HG03060 (cell line): ENCODE results near the gene NAXD.

Experiments used
- ATAC-seq: cut with Tn5 transposase; IDR thresholded peaks from one replicate; pipeline ENCODE4 v1.9.1; 2021; ENCODE audit warnings: low read depth, moderate number of reproducible peaks; ENCODE audit not compliant: unreplicated experiment

NAXD gene

DNA sequence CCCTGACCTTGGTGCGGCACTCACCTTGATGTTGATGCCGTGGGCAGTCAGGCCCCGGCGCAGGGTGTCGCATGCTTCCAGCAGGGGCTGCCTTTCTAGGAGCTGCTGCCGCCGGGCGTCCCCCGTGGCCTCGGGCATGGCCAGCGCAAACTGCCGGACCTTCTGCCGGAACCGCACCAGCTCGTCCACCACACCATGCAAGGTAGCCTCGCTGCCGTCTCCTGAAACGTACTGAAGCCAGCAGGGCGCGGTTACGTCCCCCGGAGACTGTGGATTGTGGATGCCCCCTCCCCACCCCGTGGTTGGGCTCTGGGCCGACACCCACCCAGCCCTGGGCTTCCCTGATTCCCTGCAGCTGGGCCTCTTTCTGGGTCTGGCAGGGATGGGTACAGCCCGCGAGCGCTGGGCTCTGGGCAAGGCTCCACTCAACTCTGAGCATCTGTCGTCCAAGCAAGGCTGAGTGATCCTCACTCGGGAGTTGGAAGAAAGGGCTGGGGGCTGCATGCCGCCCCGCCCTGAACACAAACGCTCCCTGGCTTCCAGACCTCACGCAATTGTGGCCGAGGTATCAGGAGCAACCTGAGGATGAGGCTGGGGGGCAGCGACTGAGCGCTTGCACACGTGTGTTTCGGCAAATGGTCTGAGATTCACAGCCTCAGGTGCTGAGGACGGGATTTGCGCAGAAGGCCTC, 27.1 kb downstream of the NAXD start:
- no peak for ATAC-seq

DNA sequence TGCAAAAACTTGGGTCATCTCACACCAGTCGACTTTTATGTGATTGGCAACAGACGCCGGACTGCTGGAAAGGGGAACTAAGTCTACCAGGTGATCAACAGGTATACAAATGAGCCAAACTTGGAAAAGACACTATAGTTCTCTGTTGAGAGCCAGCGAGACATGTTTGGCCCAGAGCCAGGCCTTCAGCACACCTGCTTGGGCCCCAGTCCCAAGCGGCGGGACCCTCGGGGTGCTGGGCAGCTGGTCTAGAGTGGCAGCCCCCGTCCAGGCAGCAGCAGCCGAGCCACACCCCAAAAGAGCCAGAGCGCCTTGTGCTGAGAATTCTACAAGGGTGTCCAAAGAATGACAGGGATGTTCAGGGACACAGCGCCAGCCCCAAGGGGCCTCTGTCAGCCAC, 28.0 kb downstream of the NAXD start:
- ATAC-seq, result no peak

DNA sequence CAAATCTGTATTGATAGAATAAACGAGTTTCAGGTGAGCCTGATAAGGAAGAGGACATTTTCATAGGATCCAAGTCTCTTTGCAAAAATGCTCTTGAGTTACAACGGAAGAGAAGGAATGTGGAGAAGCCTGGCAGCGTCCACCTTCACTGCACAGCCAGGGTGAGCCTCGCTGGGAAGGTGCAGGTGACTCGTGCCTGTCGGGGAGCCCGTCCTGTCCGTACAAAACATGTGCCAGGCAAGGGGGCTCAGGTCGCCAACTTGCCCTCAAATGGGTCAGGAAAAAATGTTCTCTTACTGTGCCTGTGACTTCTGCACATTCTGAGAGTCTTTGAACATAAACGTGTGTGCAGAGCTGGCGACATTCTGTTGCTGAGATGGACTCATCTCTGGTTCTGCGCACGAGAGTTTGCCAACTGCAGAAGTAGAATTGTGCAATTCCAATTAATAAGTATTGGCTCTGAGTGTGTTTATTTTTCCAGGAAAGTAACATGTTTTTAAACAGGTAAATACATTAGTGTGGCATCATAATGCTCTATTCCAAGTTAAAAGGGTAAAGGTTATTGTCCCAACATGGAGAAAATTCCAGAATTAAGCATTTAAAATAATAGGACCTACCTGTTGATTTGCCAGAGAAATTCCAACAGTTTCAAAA, 28.6 kb downstream of the NAXD start:
- no peak for ATAC-seq

DNA sequence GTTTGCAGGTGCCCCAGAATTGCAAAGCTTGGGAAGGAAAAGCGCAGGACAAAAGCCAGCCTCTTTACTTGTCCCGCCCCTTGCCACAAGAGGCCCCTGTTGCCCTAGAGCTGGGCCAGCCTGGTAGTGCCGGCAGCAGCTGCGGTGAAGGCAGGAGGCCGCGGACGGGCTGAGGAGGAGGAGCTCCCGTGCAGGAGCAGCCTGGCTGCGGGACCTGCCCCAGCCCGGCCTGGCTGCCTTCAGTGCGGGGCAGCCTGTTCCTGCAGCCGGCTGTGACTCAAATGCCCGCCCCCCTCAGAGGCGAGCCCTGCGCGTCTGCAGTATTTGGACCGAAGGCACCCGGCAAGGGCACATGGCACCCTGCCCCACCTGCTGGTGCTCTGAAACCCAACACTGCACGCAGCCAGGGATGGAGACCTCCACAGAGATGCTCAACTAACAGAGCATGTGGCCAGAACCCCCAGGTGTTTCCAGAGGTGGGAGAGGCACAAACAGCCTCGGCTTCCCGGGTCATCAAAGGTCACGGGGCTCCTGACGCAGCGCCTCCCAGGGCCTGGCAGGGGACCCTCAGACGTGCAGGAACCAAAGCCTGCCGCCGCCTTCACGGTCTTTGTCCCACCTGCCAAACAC, 29.7 kb downstream of the NAXD start:
- no peak for ATAC-seq

DNA sequence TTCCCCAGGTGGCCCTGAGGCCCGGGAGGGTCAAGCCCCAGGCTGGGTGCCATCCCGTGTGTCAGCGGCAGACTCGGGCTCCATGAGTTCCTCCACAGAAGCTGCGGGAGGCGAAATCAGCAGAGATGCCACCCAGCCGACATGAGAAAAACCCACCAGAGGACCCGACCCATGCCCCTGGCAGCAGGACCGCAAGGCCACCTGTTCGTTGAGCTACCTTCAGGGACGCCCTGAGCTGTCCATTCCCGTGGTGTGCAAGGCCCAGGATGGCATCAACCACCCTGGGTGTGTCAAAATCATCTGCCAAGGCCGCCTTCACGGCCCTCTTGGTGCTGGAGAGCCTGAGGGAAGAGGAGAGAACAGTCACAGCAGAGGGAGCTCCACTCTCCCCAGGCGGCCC, 30.4 kb downstream of the NAXD start:
- ATAC-seq, result no peak

DNA sequence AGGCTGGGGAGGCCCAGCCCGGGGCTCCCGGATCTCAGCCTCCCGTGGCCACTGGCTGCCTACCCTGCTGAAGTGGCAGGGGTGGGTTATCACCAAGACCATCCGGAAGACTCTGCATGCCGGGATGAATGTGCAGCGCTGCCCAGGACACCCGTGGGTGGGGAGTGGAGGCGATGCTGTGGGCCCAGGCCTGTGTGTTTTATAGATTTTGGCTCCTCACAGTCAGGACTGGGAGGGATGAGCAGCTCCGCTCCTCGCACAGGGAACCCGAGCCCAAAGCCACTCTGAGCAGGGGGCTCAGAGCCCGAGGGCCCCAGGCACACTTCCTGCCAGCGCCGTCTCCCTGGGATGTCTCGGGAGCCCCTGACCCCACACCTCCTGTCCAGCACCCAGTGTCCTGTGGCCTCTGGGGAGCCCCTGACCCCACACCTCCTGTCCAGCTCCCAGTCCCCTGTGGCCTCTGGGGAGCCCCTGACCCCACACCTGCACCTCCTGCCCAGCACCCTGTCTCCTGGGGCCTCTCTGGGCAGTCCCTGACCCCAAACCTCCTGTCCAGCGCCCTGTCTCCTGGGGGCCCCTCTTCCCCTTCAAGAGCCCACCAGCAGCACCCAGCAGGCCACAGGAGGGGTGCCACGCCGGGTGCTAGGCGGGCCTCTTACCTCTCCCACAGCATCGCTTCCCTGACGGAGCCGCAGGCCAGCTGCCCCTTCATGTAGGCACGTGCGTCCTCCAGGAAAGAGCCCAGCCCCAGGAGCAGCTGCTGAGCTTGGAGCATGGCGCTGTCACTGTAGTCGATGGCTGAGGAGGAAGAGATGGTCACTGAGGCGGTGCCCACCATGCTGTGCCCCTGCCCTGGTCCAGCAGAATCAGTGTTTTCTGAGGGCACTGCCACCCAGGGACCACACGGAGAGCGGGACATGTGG, 31.4 kb downstream of the NAXD start:
- ATAC-seq, result no peak

DNA sequence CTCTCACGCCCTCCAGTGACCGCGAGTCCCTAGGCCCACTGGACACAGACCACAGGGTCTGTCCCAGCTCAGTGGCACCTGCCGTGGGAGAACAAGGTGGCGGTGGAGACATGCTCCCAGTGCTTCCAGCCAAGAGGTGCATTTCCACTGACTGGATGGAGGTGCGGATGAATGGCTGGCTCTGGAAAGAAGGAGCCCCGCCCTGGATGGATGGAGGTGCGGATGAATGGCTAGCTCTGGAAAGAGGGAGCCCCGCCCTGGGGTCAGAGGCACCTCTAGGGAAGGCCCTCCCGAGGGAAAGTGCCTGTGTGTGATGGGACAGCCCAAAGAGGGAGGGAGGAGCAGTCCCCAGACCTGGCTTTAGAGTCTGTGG, 32.0 kb downstream of the NAXD start:
- ATAC-seq, result no peak

DNA sequence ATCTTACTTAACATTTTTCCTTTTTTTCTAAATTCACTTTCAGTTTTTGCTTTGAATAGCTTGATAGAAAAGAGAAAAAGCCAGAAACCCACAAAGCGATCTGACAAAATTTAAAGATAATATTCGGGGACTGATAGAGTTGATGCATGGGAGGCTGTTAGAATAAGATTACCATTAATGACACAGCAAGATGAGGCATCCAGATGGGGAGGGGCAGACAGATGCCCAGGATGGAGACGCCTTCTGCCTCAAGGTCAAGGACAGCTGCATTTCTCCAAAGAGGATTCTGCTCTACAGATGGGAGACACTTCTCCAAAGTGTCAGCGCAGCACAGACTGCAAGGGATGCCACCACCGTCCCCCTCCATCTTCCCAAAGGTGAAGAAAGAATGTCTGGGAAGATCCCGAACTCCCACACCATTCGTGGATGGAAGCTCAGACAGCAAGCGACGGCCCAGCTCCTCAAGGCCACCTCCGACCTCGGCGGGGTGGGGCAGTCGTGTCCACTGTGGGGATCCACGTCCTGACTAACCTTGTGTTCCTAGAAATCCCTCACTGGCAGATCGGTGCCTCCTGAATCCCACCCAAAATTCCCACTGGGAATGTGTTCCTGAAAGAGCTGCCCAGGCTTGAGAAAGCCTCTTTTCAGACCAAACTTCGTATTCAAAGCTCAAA, 32.9 kb downstream of the NAXD start:
- ATAC-seq, result no peak

DNA sequence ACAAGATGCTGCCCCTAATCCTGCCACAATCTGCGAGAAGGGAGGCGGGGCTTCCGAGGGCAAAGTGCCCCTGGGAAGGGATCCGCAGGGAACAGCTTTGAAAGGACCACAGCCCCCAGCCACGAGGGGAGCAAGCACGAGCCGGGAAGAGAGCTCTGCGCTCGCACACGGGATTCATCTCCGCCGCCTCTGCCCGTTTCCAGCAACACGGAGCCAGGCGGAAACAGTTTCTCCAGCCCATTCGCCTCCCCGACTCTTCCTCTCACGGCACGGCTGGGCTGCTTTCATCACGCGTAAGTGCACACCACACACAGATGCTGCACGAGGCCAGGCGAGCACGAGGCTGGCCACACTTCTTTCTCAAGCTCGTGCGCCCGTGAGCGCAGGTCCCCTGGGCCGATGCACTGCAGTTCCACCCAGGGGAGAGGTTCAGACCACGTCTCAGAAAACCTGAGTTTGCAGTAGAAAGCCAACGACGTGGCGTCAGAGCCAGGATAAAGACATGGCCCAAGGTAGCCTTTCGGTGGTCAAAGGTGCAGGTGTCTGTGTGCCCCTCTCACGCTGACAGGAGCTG, 33.6 kb downstream of the NAXD start:
- ATAC-seq, result no peak

DNA sequence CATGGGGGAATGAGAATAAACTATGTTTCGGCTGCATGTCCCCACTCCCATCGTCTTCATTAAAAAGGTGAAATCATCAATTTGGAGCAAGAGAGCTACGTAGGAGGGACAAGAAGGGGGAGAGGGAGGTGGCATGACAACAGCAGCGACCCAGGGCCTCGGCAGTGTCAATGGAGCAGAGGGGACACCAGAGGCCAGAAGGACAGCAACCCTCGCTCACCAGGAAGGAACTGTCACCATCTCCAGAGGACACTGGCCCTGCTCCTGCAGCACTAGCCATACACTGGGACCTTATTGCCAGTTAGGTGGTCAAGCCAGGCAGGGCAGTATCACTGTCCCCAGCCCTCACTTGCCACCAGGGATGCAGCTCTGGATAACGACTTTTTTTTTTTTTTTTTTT, 34.2 kb downstream of the NAXD start:
- ATAC-seq, result no peak

DNA sequence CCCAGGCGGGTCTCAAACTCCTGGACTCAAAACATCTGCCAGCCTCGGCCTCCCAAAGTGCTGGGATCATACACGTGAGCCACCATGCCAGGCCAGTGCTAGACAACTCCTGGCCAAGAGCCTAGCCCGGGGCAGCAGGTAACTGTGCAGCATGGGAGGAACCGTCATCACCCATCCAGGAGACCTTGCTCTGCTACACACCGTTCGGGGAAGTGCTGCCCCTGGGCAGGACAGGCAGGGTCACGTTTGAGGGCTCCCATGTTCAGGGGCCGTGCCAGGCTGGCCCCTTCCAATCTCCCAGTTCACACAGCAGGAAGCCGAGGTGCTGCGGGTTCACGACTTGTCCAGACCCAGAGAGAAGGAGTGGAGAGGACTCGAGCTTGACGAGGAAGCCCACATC, 35.1 kb downstream of the NAXD start:
- no peak for ATAC-seq

DNA sequence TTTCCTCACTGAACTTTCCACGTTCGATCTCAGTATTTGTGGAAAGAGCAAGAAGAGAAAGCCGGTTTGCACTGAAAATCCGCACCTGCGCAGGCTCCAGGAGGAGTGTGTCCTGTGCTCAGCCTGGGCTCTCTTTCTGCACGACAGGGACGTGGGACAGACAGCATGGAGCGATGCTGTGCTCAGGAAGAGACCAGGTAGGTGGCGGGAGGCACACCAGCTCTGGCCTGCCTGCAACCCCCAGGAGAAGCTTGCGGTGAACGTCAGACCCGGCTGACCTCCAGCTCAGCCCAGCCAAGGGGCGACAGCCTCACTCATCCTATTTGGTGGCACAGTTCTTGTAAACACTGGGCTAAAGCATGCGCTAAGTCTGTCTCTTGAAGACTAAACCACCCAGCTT, 35.9 kb downstream of the NAXD start:
- ATAC-seq, result no peak

DNA sequence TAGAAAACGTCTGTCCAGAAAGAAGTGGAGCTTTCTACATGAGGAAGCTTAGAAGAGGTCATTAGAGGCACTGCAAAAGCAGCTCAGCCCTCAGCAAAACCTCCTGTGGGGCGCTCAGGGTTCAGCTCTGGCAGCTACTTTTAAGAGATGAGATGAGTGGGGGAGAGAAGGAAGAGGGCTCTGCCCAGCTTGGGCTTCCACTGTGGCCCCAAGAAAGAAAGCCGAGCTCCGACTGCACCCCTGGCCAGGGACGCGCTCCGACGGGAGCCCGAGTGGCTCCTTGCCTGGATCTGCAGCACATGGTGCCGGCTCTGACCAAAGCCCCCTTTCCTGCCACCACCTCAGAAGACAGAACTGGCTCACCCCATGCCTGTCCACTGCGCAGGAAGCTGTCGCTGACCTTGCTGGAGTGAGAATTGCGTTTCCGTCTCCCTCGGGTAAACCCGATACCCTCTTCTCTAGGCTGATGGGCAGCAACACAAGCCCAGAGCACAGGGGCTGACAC, 36.4 kb downstream of the NAXD start:
- no peak for ATAC-seq

DNA sequence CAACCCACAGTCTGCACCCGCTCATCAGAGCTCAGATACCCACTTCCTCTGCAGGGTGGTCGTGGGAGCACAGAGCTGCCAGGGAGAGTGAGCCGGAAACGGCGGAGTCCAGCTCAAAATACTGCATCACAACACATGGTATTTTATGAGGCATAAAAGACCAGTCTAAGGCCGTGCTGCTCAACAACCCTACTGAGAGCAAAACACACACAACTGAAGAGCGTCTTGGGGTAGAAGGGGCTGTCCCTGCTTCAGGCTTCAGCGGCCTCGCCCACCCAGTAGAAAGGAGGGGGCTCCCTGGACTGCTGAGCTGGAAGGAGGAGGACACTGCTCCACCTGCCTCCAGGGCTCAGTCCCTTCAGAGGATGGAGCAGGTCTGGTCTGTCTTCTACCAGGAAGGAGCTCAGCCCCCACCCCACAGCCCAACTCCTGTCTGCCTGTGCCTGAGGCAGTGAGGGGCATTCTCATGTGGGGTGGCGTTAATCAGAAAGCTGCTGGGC, 36.9 kb downstream of the NAXD start:
- no peak for ATAC-seq

DNA sequence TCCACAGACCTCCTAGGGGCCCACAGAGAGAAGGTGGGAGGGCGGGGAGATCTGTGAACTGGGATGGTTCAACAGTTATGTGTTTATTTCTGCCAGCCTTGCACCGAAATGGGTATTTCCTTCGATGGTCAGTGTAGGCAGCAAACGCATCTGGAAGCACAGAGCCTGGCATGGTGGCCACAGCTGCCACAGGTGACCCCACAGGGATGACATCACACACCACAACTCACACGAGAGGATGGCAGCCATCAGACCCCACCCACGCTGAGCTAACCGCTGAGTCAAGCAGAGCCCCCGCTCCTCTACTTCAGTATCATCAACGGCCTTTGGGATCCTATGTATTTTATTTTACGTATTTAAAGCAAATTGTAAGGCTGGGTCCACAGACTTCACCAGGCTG, 37.4 kb downstream of the NAXD start:
- no peak for ATAC-seq

DNA sequence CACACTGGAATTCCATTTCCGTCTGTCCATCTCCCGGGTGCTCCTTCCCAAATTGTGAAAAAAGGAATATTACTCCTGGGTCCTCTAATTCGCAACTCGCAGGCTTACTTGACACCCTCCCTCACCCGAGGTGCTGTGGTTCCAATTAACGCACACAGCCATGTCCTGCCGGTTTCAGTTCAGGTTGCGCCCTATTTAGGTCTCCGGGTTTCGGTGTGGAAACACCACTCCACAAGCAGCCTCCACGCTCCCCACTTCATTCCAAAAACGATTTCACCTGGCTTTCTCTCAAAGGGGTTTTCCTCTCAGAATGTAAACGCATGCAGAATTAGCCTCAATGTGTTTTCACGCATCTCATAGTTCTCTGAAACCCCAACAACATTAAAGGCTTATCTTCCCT, 37.9 kb downstream of the NAXD start:
- ATAC-seq, result no peak

DNA sequence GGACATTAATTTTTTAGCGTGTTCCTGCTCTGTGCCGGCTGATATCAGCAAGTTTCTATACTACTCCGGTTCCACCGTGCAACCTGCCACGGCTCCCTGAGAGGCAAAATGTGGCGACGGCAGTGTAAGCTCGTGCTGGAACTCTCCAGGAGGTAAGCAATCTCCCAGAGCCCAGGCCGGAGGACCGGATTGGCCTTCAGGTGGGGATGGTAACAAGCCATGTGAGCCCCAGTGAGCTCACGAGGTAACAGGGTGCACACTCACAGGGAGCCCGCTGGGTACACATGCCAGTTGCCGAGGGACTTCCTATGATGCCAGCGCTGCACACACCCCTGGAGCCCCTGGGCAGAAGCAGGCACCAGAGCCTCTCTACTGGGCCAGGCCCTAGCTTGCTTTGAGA, 38.5 kb downstream of the NAXD start:
- no peak for ATAC-seq

DNA sequence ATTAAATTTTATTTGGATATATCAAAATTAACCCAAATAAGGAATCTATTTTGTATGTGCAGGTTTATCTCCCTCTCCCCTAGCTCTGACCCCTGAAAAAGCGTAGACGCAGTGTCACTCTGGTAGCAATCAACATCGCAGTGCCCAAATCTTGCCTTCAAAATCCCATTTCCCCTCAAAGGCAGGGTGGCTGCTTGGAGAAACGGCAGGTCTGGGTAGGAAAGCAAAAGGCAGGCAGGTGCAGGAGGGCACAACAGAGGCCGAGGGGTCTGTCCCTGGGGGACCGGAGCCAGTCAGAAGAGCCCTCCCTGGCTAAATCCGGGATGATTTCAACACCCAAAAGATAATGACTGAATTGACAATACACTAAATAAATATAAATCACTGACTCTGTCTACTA, 41.9 kb downstream of the NAXD start:
- no peak for ATAC-seq

DNA sequence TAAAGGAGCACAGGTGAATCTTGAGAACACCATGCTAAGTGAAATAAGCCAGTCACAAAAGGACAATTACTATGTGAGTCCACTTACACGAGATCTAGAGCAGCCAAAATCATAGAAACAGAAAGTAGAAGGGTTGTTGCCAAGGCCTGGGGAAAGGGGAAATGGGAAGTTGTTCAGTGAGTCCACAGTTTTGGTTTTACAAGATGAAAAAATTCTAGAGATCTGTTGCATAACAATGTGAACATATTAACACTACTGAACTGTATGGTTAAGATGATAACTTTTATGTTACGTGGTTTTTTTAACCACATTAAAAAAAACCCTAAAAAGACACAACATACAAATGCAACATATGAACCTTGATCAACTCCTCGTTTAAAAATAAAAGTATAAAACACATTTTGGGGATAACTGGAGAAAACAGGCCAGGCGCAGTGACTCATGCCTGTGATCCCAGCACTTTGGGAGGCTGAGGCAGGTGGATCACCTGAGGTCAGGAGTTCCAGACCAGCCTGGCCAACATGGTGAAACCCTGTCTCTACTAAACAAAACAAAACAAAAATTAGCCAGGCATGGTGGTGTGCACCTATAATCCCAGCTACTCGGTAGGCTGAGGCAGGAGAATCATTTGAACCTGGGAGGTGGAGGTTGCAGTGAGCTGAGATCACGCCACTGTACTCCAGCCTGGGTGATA, 43.0 kb downstream of the NAXD start:
- ATAC-seq, result peak; percentile 87
